Mesothelial cell of epicardium (in vitro differentiated cells): ENCODE results near the gene PCDHGA4. TPM values are rescaled to one million over a fixed set of nuclear protein-coding genes. Genes with fewer than 3 reads are reported as not detected.
"Not testable (repeated sequence)": the region's sequence is repeated elsewhere in the genome, so short reads cannot be mapped to it uniquely, and the experiment has no call there.

Experiments
- DNase-seq, 2 experiments: peaks; one replicate each; pipeline ENCODE4 v3.0.0; 2021; ENCODE audit warnings: low spot score in 2 of 2; ENCODE audit not compliant: unreplicated experiment in 2 of 2
- H3K27ac Mint-ChIP-seq: 2 replicates; pipeline ENCODE4 v1.8.0; 2021; ENCODE audit warnings: mixed read lengths
- H3K27me3 Mint-ChIP-seq: 2 replicates; pipeline ENCODE4 v1.8.0; 2021; ENCODE audit warnings: low read depth, mixed read lengths
- H3K36me3 Mint-ChIP-seq: 2 replicates; pipeline ENCODE4 v1.8.0; 2021; ENCODE audit warnings: mixed read lengths
- H3K4me1 Mint-ChIP-seq: 2 replicates; pipeline ENCODE4 v1.8.0; 2021; ENCODE audit warnings: mixed read lengths
- H3K4me3 Mint-ChIP-seq: 2 replicates; pipeline ENCODE4 v1.8.0; 2021; ENCODE audit warnings: mild to moderate bottlenecking, moderate library complexity, mixed read lengths
- H3K9me3 Mint-ChIP-seq: 2 replicates; pipeline ENCODE4 v1.8.0; 2021; ENCODE audit warnings: mixed read lengths
- total RNA-seq: library from RNA; stranded (reverse); gene quantifications from 3 replicates; pipeline ENCODE4 v1.2.1, GENCODE V29; 2021
- TF ChIP-seq, protein P1 (sequence below): fragments of 200-600 bp; sonication (generic); IDR thresholded peaks from one replicate; pipeline ENCODE4 v1.5.0; 2021; ENCODE audit warnings: antibody characterized with exemption; ENCODE audit not compliant: unreplicated experiment

Gene PCDHGA4
- total RNA-seq, 1 donor from 2014 or later = 1.1 TPM

DNA sequence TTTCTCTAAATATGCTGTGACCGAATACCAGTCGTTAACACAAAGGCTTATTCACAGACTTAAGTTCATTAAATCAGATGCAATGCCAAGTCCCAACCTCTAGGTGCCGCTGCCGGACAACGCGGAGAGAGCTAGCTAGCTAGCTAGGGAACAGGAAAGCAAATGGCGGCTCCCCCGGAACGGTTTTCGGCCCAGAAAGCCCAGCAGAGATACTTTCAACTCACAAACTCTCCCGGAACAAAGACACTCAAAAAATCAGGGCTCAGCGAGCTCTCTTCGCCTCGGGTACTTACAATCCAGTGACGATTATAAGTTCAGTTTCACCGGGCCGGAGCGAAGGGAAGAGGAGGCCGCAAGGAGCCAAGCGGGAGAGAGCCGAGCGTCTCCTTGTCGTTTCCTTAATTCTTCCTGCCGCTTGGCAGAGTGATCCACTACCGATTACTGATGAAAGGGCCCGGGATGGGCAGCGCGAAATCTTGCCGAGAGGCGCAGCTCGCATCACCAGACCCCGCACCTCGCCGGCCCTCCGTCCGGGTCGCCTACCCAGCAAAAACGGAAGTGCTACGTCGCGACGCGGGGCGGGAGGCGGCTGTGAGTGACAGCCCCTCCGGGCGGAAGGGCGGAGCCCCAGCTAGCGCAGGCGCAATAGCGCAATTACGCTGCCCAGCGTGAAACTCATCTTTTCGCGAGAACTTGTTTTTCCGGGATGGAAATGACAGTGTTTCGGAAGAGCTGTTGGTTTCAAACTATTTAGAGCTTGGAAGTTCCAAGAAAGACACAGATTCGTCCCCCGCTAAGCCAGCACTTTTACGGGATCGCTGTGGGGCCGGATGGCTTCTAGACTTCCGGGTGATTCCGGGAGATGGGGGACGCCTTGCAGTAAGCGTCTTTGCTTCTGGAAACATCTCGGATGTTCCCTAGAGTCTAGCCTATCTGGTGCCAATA is 34.3 kb upstream of the PCDHGA4 start, which contains the start of gene TAF7:
Gene TAF7, minus strand, starts transcription at position 560 of the 945 bp plus-strand sequence. CDS start 740 bp downstream, outside the sequence.
- Mint-ChIP-seq H3K9me3 (peaks cover 54% of the 10 kb centered on the region), H3K4me3 (peak within 1 kb of the TSS; percentile 99)

DNA sequence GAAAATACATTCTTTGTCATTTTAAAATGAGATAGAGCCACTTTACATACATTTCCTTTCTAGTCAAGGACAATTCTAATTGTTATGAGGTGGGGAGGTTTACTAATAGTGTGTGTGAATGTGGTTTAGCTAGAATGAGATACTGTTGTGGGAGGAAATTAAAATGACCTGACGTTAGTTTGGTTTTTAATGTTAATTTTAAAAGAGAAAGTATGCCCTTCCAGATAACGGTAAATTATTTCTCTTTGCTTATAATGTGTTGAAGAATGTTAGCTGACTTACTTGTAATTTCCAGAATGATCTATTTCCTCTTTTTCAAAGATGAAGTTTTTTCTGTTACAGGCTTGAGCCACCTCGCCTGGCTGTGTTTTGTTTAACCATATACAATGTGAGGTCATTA is 32.6 kb upstream of the PCDHGA4 start:
- Mint-ChIP-seq H3K27me3 (no peaks in the 10 kb centered on the region), H3K36me3 (peaks cover 36% of the 10 kb centered on the region), H3K4me3 (peak overlapping the region; percentile 20), H3K9me3 (peaks cover 63% of the 10 kb centered on the region), H3K4me1 (peaks cover 6% of the 10 kb centered on the region), H3K27ac (no peak overlapping the region)
- TF ChIP-seq, protein P1, sequence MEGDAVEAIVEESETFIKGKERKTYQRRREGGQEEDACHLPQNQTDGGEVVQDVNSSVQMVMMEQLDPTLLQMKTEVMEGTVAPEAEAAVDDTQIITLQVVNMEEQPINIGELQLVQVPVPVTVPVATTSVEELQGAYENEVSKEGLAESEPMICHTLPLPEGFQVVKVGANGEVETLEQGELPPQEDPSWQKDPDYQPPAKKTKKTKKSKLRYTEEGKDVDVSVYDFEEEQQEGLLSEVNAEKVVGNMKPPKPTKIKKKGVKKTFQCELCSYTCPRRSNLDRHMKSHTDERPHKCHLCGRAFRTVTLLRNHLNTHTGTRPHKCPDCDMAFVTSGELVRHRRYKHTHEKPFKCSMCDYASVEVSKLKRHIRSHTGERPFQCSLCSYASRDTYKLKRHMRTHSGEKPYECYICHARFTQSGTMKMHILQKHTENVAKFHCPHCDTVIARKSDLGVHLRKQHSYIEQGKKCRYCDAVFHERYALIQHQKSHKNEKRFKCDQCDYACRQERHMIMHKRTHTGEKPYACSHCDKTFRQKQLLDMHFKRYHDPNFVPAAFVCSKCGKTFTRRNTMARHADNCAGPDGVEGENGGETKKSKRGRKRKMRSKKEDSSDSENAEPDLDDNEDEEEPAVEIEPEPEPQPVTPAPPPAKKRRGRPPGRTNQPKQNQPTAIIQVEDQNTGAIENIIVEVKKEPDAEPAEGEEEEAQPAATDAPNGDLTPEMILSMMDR = no peak
- no peak for DNase-seq

More for the DNA sequence above, 34.3 kb upstream of the PCDHGA4 start, which contains the start of gene TAF7:
- TF ChIP-seq, protein P1 = peak; percentile 92
- H3K4me1 Mint-ChIP-seq = peaks cover 6% of the 10 kb centered on the region
- peak within 1 kb of the TSS; percentile 100 for H3K27ac Mint-ChIP-seq
- H3K36me3 Mint-ChIP-seq = peaks cover 45% of the 10 kb centered on the region
- H3K27me3 Mint-ChIP-seq = no peaks in the 10 kb centered on the region
- DNase-seq = peak; percentile 86 to 93

DNA sequence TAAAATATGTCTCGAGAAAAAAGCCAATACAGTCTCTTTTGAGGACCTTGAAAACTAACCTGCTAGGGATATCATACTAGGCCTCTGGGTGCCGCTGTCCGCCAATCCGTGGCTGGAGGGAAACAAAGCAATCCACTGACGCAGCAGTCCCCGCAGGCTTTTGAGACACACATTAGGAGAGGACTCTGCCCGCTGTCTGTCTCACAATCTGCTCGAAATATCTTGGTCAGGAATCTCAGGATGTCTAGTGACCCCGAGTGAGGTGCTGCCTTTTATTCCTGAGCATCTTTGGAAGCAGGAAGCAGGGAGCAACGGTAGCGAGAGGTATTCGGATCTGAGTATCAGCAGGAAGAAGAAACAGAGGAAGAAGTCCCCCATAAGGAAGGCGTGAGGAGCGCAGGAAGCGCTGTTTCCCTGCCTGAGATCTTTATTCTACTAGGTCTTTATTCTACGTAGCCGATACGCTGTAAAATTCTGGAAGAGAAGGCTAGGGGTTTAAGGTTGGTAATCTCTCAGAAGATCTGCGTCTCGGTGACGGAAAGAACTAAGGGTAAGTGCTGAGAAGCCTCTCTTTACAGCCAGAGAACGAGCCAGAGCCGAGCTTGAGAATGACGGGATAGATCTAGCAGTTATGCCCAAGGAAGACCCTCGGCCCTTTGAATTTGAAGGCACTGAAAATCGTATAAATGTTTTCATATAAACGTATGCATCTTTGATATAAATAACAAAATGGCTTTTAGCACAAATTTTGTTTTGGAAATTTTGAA is 28.6 kb upstream of the PCDHGA4 start:
- peak overlapping the region; percentile 58 for H3K4me3 Mint-ChIP-seq
- H3K27ac Mint-ChIP-seq = peak overlapping the region; percentile 48
- H3K9me3 Mint-ChIP-seq = peaks cover 60% of the 10 kb centered on the region
- no peak for DNase-seq
- no peaks in the 10 kb centered on the region for H3K27me3 Mint-ChIP-seq
- TF ChIP-seq, protein P1 = no peak
- no peaks in the 10 kb centered on the region for H3K4me1 Mint-ChIP-seq
- peaks cover 9% of the 10 kb centered on the region for H3K36me3 Mint-ChIP-seq

DNA sequence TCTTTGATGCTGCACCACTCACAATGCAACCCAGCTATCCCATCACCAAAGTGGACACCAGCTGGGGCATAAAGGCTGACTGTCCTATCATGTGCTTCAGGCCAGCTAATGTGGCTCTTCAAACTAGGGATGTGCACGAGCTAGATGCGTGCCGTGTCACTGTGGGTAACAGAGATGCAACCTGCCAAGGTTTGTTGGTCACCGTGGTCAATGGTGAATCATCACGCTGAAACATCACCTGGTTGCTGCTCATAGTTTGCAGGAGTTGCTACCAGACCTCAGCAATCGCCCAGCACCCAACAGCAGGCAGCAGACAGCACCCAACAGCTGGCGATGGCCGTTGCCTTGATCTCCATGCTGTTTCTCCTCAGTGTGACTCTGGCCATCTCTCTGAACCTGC is 26.6 kb upstream of the PCDHGA4 start:
- Mint-ChIP-seq H3K27ac (no peak overlapping the region), H3K4me1 (no peaks in the 10 kb centered on the region), H3K4me3 (no peak overlapping the region), H3K36me3 (peaks cover 6% of the 10 kb centered on the region), H3K27me3 (no peaks in the 10 kb centered on the region), H3K9me3 (peaks cover 58% of the 10 kb centered on the region)
- DNase-seq = no peak
- TF ChIP-seq, protein P1 = no peak

DNA sequence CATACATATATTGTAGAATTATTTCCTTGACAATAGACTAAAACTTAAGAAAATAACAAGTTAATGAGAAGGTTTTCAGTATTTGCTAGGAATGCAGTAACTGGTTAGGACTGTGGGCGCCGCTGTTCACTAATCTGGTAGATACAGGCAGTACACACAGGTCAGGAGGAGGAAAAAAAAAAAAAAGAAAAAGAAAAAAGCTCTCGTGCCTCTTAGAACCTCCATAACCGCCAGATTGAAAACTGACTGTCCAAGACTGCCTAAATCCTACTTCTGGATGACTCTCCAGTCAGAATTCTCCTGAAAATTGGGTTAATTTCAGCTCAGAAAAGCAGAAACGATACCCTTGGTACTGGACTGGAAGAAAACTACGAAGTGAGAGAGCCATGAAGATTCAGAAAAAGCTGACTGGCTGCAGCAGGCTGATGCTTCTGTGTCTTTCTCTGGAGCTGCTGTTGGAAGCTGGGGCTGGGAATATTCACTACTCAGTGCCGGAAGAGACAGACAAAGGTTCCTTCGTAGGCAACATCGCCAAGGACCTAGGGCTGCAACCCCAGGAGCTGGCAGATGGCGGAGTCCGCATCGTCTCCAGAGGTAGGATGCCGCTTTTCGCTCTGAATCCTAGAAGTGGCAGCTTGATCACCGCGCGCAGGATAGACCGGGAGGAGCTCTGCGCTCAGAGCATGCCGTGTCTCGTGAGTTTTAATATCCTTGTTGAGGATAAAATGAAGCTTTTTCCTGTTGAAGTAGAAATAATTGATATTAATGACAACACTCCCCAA is 24.3 kb upstream of the PCDHGA4 start, which contains the start of gene PCDHGA1:
Gene PCDHGA1, plus strand, starts transcription at position 216 of the 782 bp plus-strand sequence.
- Mint-ChIP-seq H3K4me3 (no peak within 1 kb of the TSS), H3K36me3 (peaks cover 8% of the 10 kb centered on the region), H3K27me3 (no peaks in the 10 kb centered on the region), H3K9me3 (peaks cover 68% of the 10 kb centered on the region), H3K4me1 (no peaks in the 10 kb centered on the region), H3K27ac (no peak within 1 kb of the TSS)
- TF ChIP-seq, protein P1 = no peak
- no peak for DNase-seq

DNA sequence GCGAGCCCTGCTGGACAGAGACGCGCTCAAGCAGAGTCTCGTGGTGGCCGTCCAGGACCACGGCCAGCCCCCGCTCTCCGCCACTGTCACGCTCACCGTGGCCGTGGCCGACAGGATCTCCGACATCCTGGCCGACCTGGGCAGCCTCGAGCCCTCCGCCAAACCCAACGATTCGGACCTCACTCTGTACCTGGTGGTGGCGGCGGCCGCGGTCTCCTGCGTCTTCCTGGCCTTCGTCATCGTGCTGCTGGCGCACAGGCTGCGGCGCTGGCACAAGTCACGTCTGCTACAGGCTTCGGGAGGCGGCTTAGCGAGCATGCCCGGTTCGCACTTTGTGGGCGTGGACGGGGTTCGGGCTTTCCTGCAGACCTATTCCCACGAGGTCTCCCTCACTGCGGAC is 22.2 kb upstream of the PCDHGA4 start:
- not testable (repeated sequence) for H3K27me3 Mint-ChIP-seq, H3K27ac Mint-ChIP-seq, H3K36me3 Mint-ChIP-seq, H3K4me3 Mint-ChIP-seq, DNase-seq, H3K4me1 Mint-ChIP-seq
- peaks cover 70% of the 10 kb centered on the region for H3K9me3 Mint-ChIP-seq
